ENCODE data around the gene ZNF778. TPM values are rescaled to one million over a fixed set of nuclear protein-coding genes. Genes with fewer than 3 reads are reported as not detected.

Gene ZNF778
- total RNA-seq, 1 donor from 2014 or later, result 21.5 TPM

- H4K20me1 ChIP-seq (ENCODE audit: low read depth), result peaks cover 24% of the 10 kb centered on the region
- no peaks in the 10 kb centered on the region for H3F3A ChIP-seq (ENCODE audit: low read depth)
- H3K36me3 ChIP-seq, result no peaks in the 10 kb centered on the region
- TF ChIP-seq EZH2 (IDR thresholded peaks at IDR 0.05) (no peak), EZH2phosphoT487 (IDR thresholded peaks at IDR 0.05) (no peak), CTCF (IDR thresholded peaks at IDR 0.05) (no peak)
- peaks cover 12% of the 10 kb centered on the region for H3K4me1 Mint-ChIP-seq
- no peak overlapping the region for H3K9ac ChIP-seq
- no peak overlapping the region for H3K4me3 ChIP-seq
- H3K27ac ChIP-seq, result no peak overlapping the region
- H3K79me2 ChIP-seq (ENCODE audit: low read depth), result no peaks in the 10 kb centered on the region
- peaks cover 19% of the 10 kb centered on the region for H3K4me1 ChIP-seq
- H3K9me3 ChIP-seq (ENCODE audit: low read depth), result no peaks in the 10 kb centered on the region
- H3K27me3 ChIP-seq, result peaks cover 49% of the 10 kb centered on the region
- peaks cover 8% of the 10 kb centered on the region for H3K27me3 Mint-ChIP-seq (ENCODE audit: insufficient read depth, low read depth)
- no peaks in the 10 kb centered on the region for H3K9me3 Mint-ChIP-seq
- no peak overlapping the region for H2AFZ ChIP-seq (replicated peaks)
- DNase-seq (ENCODE audit: low spot score), result peak; percentile 30
- peak overlapping the region; percentile 45 for H3K4me2 ChIP-seq
- peak overlapping the region; percentile 50 for H3K4me3 Mint-ChIP-seq
- no peak overlapping the region for H3K27ac Mint-ChIP-seq
- H3K36me3 Mint-ChIP-seq, result no peaks in the 10 kb centered on the region
These were observed 44.9 kb upstream of the ZNF778 start for GRCh38 chr16:89172528-89173173.

GRCh38 chr16:89173174-89173921 is 44.2 kb upstream of the ZNF778 start:
- Histone ChIP-seq H2AFZ (replicated peaks) (no peak overlapping the region), H3K4me2 (peak overlapping the region; percentile 45)
- no peak overlapping the region for H3K27ac Mint-ChIP-seq

DNA sequence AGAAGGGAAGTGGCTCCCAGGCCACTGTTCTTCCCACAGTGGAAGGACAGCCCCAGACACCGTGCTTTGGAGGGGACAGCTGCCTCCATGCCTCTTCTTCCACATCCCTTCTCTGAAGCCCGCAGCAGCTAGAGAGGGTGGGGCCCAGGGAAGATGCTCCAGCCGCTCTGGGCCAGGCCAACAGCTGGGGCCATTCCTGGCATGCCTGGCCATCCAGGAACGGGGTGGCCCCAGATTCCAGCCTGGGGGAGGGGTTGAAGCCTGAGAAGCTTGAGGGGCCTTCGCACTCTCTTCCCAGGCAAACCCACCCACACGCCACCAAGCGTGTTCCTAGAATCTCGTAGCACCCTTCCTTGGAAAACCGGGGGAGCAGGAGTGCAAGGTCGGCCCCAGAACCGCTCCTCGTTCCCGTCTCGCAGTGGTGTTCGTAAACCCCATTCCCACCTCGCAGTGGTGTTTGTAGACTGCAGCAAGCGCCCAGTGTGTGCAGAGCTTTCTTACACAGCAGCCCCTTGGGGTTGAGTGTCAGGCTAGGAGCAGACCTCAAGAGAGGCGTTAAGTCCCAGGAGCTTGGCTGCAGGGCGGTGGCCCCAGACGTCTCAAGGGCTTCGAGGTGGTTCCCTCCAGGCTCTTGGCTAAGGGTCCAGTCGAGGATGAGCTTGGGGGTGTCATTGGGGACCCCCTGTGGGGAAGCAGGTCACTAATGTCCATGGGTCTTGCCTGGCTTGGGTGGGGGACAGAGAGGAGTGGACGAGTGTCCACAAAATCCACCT is 43.3 kb upstream of the ZNF778 start:
- Histone ChIP-seq H3K79me2 (ENCODE audit: low read depth) (no peaks in the 10 kb centered on the region), H3K36me3 (no peaks in the 10 kb centered on the region), H3K4me1 (peaks cover 19% of the 10 kb centered on the region), H3K9ac (no peak overlapping the region), H3K4me2 (no peak overlapping the region), H3K9me3 (ENCODE audit: low read depth) (no peaks in the 10 kb centered on the region), H2AFZ (replicated peaks) (no peak overlapping the region), H3K4me3 (no peak overlapping the region), H4K20me1 (ENCODE audit: low read depth) (peaks cover 24% of the 10 kb centered on the region), H3K27me3 (peaks cover 36% of the 10 kb centered on the region), H3K27ac (no peak overlapping the region), H3F3A (ENCODE audit: low read depth) (no peaks in the 10 kb centered on the region)
- TF ChIP-seq EZH2phosphoT487 (IDR thresholded peaks at IDR 0.05), result no peak
- no peak for TF ChIP-seq EZH2 (IDR thresholded peaks at IDR 0.05)
- TF ChIP-seq CTCF (IDR thresholded peaks at IDR 0.05), result no peak
- Mint-ChIP-seq H3K9me3 (no peaks in the 10 kb centered on the region), H3K4me3 (no peak overlapping the region), H3K27me3 (ENCODE audit: insufficient read depth, low read depth) (peaks cover 5% of the 10 kb centered on the region), H3K4me1 (peaks cover 12% of the 10 kb centered on the region), H3K36me3 (no peaks in the 10 kb centered on the region), H3K27ac (no peak overlapping the region)
- DNase-seq (ENCODE audit: low spot score), result no peak

More at GRCh38 chr16:89173174-89173921, 44.2 kb upstream of the ZNF778 start:
- Mint-ChIP-seq H3K4me1 (peaks cover 12% of the 10 kb centered on the region), H3K9me3 (no peaks in the 10 kb centered on the region), H3K36me3 (no peaks in the 10 kb centered on the region), H3K27me3 (ENCODE audit: insufficient read depth, low read depth) (peaks cover 8% of the 10 kb centered on the region), H3K4me3 (peak overlapping the region; percentile 8)
- Histone ChIP-seq H3K4me3 (no peak overlapping the region), H3K9ac (no peak overlapping the region), H4K20me1 (ENCODE audit: low read depth) (peaks cover 24% of the 10 kb centered on the region), H3K9me3 (ENCODE audit: low read depth) (no peaks in the 10 kb centered on the region), H3F3A (ENCODE audit: low read depth) (no peaks in the 10 kb centered on the region), H3K27me3 (peaks cover 44% of the 10 kb centered on the region), H3K79me2 (ENCODE audit: low read depth) (no peaks in the 10 kb centered on the region), H3K27ac (no peak overlapping the region), H3K36me3 (no peaks in the 10 kb centered on the region), H3K4me1 (peaks cover 19% of the 10 kb centered on the region)
- no peak for TF ChIP-seq EZH2phosphoT487 (IDR thresholded peaks at IDR 0.05)
- no peak for TF ChIP-seq EZH2 (IDR thresholded peaks at IDR 0.05)
- no peak for TF ChIP-seq CTCF (IDR thresholded peaks at IDR 0.05)
- no peak for DNase-seq (ENCODE audit: low spot score)

Measured in neural progenitor cell (in vitro differentiated cells).